Nephron progenitor cell (in vitro differentiated cells): ENCODE results near the gene KIF5A.

Source experiments
- DNase-seq: peaks from one replicate; pipeline ENCODE4 v3.0.0; 2021
- H3K27ac Mint-ChIP-seq: 2 replicates; pipeline ENCODE4 v1.8.0; 2021; ENCODE audit warnings: mild to moderate bottlenecking, moderate library complexity, mixed read lengths
- H3K27me3 Mint-ChIP-seq: 2 replicates; pipeline ENCODE4 v1.8.0; 2021; ENCODE audit warnings: mild to moderate bottlenecking, low read depth, mixed read lengths; ENCODE audit not compliant: poor library complexity
- H3K36me3 Mint-ChIP-seq: 2 replicates; pipeline ENCODE4 v1.8.0; 2021; ENCODE audit warnings: low read depth, mixed read lengths
- H3K4me1 Mint-ChIP-seq: 2 replicates; pipeline ENCODE4 v1.8.0; 2021; ENCODE audit warnings: mixed read lengths
- H3K4me3 Mint-ChIP-seq: 2 replicates; pipeline ENCODE4 v1.8.0; 2021; ENCODE audit warnings: mild to moderate bottlenecking, moderate library complexity, mixed read lengths
- H3K9me3 Mint-ChIP-seq: 2 replicates; pipeline ENCODE4 v1.8.0; 2021; ENCODE audit warnings: mild to moderate bottlenecking, moderate library complexity, mixed read lengths
- CTCF ChIP-seq: fragments of 200-600 bp; sonication (generic); IDR thresholded peaks from 2 replicates; pipeline ENCODE4 v1.5.0; 2021; ENCODE audit warnings: antibody characterized with exemption

KIF5A gene

GRCh38 chr12:57619434-57620244, 69.8 kb downstream of the KIF5A start:
- Mint-ChIP-seq H3K27me3 (peaks cover 100% of the 10 kb centered on the region), H3K27ac (no peak overlapping the region), H3K36me3 (peaks cover 35% of the 10 kb centered on the region), H3K4me1 (peaks cover 27% of the 10 kb centered on the region), H3K9me3 (peaks cover 3% of the 10 kb centered on the region), H3K4me3 (peak overlapping the region; percentile 78)
- peak; percentile 60 for DNase-seq
- TF ChIP-seq CTCF, result no peak

- peaks cover 100% of the 10 kb centered on the region for H3K27me3 Mint-ChIP-seq
- H3K4me1 Mint-ChIP-seq, result peaks cover 27% of the 10 kb centered on the region
- no peak for DNase-seq
- H3K4me3 Mint-ChIP-seq, result peak overlapping the region; percentile 81
- no peak for TF ChIP-seq CTCF
- peaks cover 3% of the 10 kb centered on the region for H3K9me3 Mint-ChIP-seq
- no peak overlapping the region for H3K27ac Mint-ChIP-seq
- H3K36me3 Mint-ChIP-seq, result peaks cover 28% of the 10 kb centered on the region
Measured at GRCh38 chr12:57620245-57620935, 70.5 kb downstream of the KIF5A start.

GRCh38 chr12:57620936-57621496, 71.2 kb downstream of the KIF5A start:
- H3K4me1 Mint-ChIP-seq, result peaks cover 31% of the 10 kb centered on the region
- peaks cover 3% of the 10 kb centered on the region for H3K9me3 Mint-ChIP-seq
- no peak overlapping the region for H3K27ac Mint-ChIP-seq
- DNase-seq, result peak; percentile 37
- H3K27me3 Mint-ChIP-seq, result peaks cover 100% of the 10 kb centered on the region
- peaks cover 22% of the 10 kb centered on the region for H3K36me3 Mint-ChIP-seq
- TF ChIP-seq CTCF, result no peak
- peak overlapping the region; percentile 81 for H3K4me3 Mint-ChIP-seq

- peak; percentile 94 for TF ChIP-seq CTCF
- peak; percentile 90 for DNase-seq
- peaks cover 15% of the 10 kb centered on the region for H3K36me3 Mint-ChIP-seq
- peaks cover 100% of the 10 kb centered on the region for H3K27me3 Mint-ChIP-seq
- H3K4me1 Mint-ChIP-seq, result peaks cover 38% of the 10 kb centered on the region
- H3K27ac Mint-ChIP-seq, result no peak overlapping the region
- H3K4me3 Mint-ChIP-seq, result peak overlapping the region; percentile 81
- peaks cover 3% of the 10 kb centered on the region for H3K9me3 Mint-ChIP-seq
Measured at GRCh38 chr12:57621497-57622292, 71.9 kb downstream of the KIF5A start.

- no peak for DNase-seq
- Mint-ChIP-seq H3K27ac (no peak overlapping the region), H3K4me3 (peak overlapping the region; percentile 81), H3K9me3 (peaks cover 3% of the 10 kb centered on the region), H3K36me3 (peaks cover 6% of the 10 kb centered on the region), H3K4me1 (peaks cover 42% of the 10 kb centered on the region), H3K27me3 (peaks cover 100% of the 10 kb centered on the region)
- no peak for TF ChIP-seq CTCF
Measured at GRCh38 chr12:57622293-57623245, 72.7 kb downstream of the KIF5A start.
